Activated CD4-positive, alpha-beta T cell treated with anti-CD3 and anti-CD28 coated beads for 36 hours (primary cell): Measurements from ENCODE around the gene LPAR6. TPM values are rescaled to one million over a fixed set of nuclear protein-coding genes. Genes with fewer than 3 reads are reported as not detected.
A peak's percentile ranks its signal among the peaks of the same experiment; 100 is the strongest.
"Not testable (repeated sequence)": the region's sequence is repeated elsewhere in the genome, so short reads cannot be mapped to it uniquely, and the experiment has no call there.

Source experiments
- ATAC-seq: fragments of 200-7000 bp; cut with Tn5 transposase; one replicate; pipeline ENCODE4 v1.10.0; 2021; ENCODE audit warnings: mild to moderate bottlenecking, moderate library complexity
- CTCF ChIA-PET: fragments of 350-600 bp; sonication (Branson Sonifier 250); formaldehyde crosslinking; loops from one replicate; lab custom pipeline; 2021; ENCODE audit warnings: antibody characterized with exemption; lab: Charles Lee
- POLR2A ChIA-PET: fragments of 350-600 bp; sonication (Branson Sonifier 250); formaldehyde crosslinking; loops from one replicate; lab custom pipeline; 2021; ENCODE audit warnings: antibody characterized with exemption, inconsistent platforms; lab: Charles Lee
- DNase-seq: peaks from one replicate; pipeline ENCODE4 v3.0.0-alpha.2; 2020
- H3K27ac Mint-ChIP-seq: one replicate; pipeline ENCODE4 v1.8.0; 2021; ENCODE audit warnings: mixed read lengths
- H3K27me3 Mint-ChIP-seq: one replicate; pipeline ENCODE4 v1.8.0; 2021; ENCODE audit warnings: mixed read lengths
- H3K36me3 Mint-ChIP-seq: one replicate; pipeline ENCODE4 v1.8.0; 2021; ENCODE audit warnings: low read depth, mixed read lengths
- H3K4me1 Mint-ChIP-seq: one replicate; pipeline ENCODE4 v1.8.0; 2021; ENCODE audit warnings: mixed read lengths
- H3K4me3 Mint-ChIP-seq: one replicate; pipeline ENCODE4 v1.8.0; 2021; ENCODE audit warnings: mild to moderate bottlenecking, moderate library complexity, mixed read lengths
- H3K9me3 Mint-ChIP-seq: one replicate; pipeline ENCODE4 v1.8.0; 2021; ENCODE audit warnings: low read depth, mixed read lengths
- intact Hi-C, 2 experiments: fragments of 100-400 bp; cut with DNase I in 1 of 2; cut with micrococcal nuclease in 1 of 2; formaldehyde crosslinking; loops; one replicate each; pipeline versions ENCODE4 v1.14.2 to v1.15.1; 2022 to 2024; cut with DNase I, micrococcal nuclease
- total RNA-seq, 2 experiments: library from RNA; stranded (reverse); gene quantifications; one replicate each; pipeline ENCODE4 v1.2.3, GENCODE V29; 2021

LPAR6 gene
- total RNA-seq, result 1 to 10 TPM; 6.8 to 7.9 TPM

GRCh38 chr13:48412881-48413351 is at the start of gene LPAR6:
Gene LPAR6 (minus strand): TSS chr13:48413113. CDS start chr13:48412423, 690 bp downstream.
- Mint-ChIP-seq H3K27me3 (no peaks in the 10 kb centered on the region), H3K27ac (peak within 1 kb of the TSS; percentile 98), H3K4me1 (peaks cover 39% of the 10 kb centered on the region), H3K9me3 (peaks cover 2% of the 10 kb centered on the region), H3K4me3 (peak within 1 kb of the TSS; percentile 99), H3K36me3 (peaks cover 17% of the 10 kb centered on the region)
- DNase-seq (no peak), ATAC-seq (no peak)
- ChIA-PET CTCF (interaction anchor here (0.8 to 2.4 kb wide), 8 partner anchors 10 to 375 kb away, joined by 3 to 7 read pairs (median 4); partner anchors contain the start of gene NUDT15), POLR2A (no interaction called here)
- intact Hi-C loops, result loop anchor here (1.0 to 5.0 kb wide), 4 partner anchors 10 to 120 kb away; partner anchors contain the start of gene RCBTB2 (in 1 of the 2)

GRCh38 chr13:48457578-48458242 is 44.8 kb upstream of the LPAR6 start:
- DNase-seq (no peak), ATAC-seq (no peak)
- CTCF ChIA-PET, result interaction anchor here (0.6 to 1.1 kb wide), 6 partner anchors 9 to 123 kb away, joined by 3 to 5 read pairs (median 4); no protein-coding TSS in a partner anchor
- peaks cover 5% of the 10 kb centered on the region for H3K4me1 Mint-ChIP-seq
- no peaks in the 10 kb centered on the region for H3K27me3 Mint-ChIP-seq
- no peak overlapping the region for H3K4me3 Mint-ChIP-seq
- H3K36me3 Mint-ChIP-seq, result peaks cover 42% of the 10 kb centered on the region
- no peak overlapping the region for H3K27ac Mint-ChIP-seq
- POLR2A ChIA-PET, result no interaction called here
- H3K9me3 Mint-ChIP-seq, result no peaks in the 10 kb centered on the region
- intact Hi-C loops, result no loop called here

DNA sequence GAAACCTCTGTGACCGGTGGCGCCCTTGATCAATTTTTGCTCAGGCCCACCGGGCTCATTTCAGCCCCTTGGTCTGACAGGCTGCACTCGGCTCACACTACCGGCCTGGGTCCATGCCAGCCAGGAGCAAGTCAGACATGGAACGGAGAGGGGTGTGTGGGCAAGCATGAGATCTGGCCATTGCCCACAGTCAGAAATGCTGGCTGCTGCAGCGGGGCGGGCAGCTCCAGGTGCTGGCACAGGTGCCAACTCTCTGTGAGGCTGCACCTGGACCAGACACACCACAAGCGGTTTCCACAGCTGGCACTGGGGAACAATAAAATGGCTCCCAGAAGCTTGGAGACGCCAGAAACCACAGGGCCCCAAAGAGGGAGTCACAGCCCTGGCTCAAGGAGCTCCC is 43.6 kb upstream of the LPAR6 start:
- ATAC-seq (no peak), DNase-seq (no peak)
- Mint-ChIP-seq H3K36me3 (peaks cover 47% of the 10 kb centered on the region), H3K27ac (no peak overlapping the region), H3K4me1 (peaks cover 5% of the 10 kb centered on the region), H3K4me3 (no peak overlapping the region), H3K27me3 (no peaks in the 10 kb centered on the region), H3K9me3 (peaks cover 6% of the 10 kb centered on the region)
- intact Hi-C loops, result no loop called here
- POLR2A ChIA-PET, result no interaction called here
- CTCF ChIA-PET, result interaction anchor here (0.9 kb wide), 2 partner anchors 14 to 16 kb away, joined by 3 to 4 read pairs; no protein-coding TSS in a partner anchor

GRCh38 chr13:48451196-48451595 is 38.3 kb upstream of the LPAR6 start:
- intact Hi-C loops, ATAC-seq, POLR2A ChIA-PET, H3K4me3 Mint-ChIP-seq, DNase-seq, H3K27ac Mint-ChIP-seq, H3K27me3 Mint-ChIP-seq: not testable (repeated sequence)
- CTCF ChIA-PET, result interaction anchor here (0.9 kb wide), 1 partner anchor 129 kb away, joined by 3 read pairs; no protein-coding TSS in a partner anchor
- Mint-ChIP-seq H3K4me1 (peaks cover 26% of the 10 kb centered on the region), H3K36me3 (peaks cover 29% of the 10 kb centered on the region), H3K9me3 (peaks cover 17% of the 10 kb centered on the region)

- H3K4me3 Mint-ChIP-seq, result no peak overlapping the region
- ChIA-PET CTCF (no interaction called here), POLR2A (no interaction called here)
- H3K9me3 Mint-ChIP-seq, result peaks cover 17% of the 10 kb centered on the region
- intact Hi-C loops, result no loop called here
- DNase-seq (no peak), ATAC-seq (no peak)
- peaks cover 26% of the 10 kb centered on the region for H3K36me3 Mint-ChIP-seq
- H3K27ac Mint-ChIP-seq, result no peak overlapping the region
- no peaks in the 10 kb centered on the region for H3K27me3 Mint-ChIP-seq
- peaks cover 27% of the 10 kb centered on the region for H3K4me1 Mint-ChIP-seq
Observed at GRCh38 chr13:48449656-48450055, 36.7 kb upstream of the LPAR6 start.

DNA sequence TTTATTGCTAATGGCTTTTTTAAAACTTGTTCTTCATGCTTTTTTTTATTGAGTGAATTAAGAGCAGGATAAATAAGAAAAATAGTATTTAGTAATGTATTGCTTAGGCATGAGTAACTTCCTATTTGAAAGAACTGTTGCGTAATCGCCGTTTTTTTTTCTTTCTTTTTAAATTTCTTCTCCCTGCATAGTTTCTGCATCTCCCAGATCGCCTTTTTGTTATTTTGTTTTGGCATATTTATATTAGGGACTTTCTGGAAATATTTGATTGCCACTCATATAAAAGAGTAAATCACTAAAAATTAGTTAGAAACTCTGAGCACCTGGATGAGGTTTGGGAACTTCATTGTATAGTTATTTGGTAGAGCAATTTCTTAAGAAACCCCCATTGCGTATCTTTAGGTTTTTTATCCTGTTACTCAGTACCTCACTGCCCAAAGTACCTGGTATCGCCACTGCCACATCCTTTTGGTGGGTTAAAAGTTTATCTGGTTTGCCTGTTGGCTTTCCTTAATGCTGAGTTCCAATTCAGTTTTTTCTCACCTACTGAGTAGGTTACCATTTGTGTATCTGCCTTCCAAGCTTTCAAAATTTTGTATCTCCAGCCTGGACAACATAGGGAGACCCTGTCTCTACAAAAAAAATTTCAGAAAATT is 36.2 kb upstream of the LPAR6 start:
- peaks cover 17% of the 10 kb centered on the region for H3K9me3 Mint-ChIP-seq
- H3K4me1 Mint-ChIP-seq, result peaks cover 32% of the 10 kb centered on the region
- DNase-seq (no peak), ATAC-seq (no peak)
- intact Hi-C loops, result no loop called here
- H3K36me3 Mint-ChIP-seq, result peaks cover 26% of the 10 kb centered on the region
- CTCF ChIA-PET, result interaction anchor here (0.7 to 1.0 kb wide), 4 partner anchors 9 to 761 kb away, joined by 3 to 4 read pairs (median 4); no protein-coding TSS in a partner anchor
- no peak overlapping the region for H3K27ac Mint-ChIP-seq
- POLR2A ChIA-PET, result no interaction called here
- no peak overlapping the region for H3K4me3 Mint-ChIP-seq
- no peaks in the 10 kb centered on the region for H3K27me3 Mint-ChIP-seq

GRCh38 chr13:48448285-48448958 is 35.5 kb upstream of the LPAR6 start:
- H3K27ac Mint-ChIP-seq, result no peak overlapping the region
- intact Hi-C loops, result no loop called here
- peaks cover 23% of the 10 kb centered on the region for H3K36me3 Mint-ChIP-seq
- H3K9me3 Mint-ChIP-seq, result peaks cover 17% of the 10 kb centered on the region
- ChIA-PET POLR2A (no interaction called here), CTCF (interaction anchor here (0.7 to 1.0 kb wide), 5 partner anchors 10 to 761 kb away, joined by 3 to 4 read pairs (median 3); no protein-coding TSS in a partner anchor)
- no peaks in the 10 kb centered on the region for H3K27me3 Mint-ChIP-seq
- H3K4me3 Mint-ChIP-seq, result no peak overlapping the region
- H3K4me1 Mint-ChIP-seq, result peaks cover 36% of the 10 kb centered on the region
- DNase-seq (no peak), ATAC-seq (peak; percentile 28)

- POLR2A ChIA-PET, result no interaction called here
- H3K36me3 Mint-ChIP-seq, result peaks cover 9% of the 10 kb centered on the region
- H3K4me1 Mint-ChIP-seq, result peaks cover 34% of the 10 kb centered on the region
- H3K27me3 Mint-ChIP-seq, result no peaks in the 10 kb centered on the region
- H3K27ac Mint-ChIP-seq, result no peak overlapping the region
- DNase-seq, result no peak
- intact Hi-C loops, result no loop called here
- ATAC-seq, result peak; percentile 32
- peaks cover 10% of the 10 kb centered on the region for H3K9me3 Mint-ChIP-seq
- no peak overlapping the region for H3K4me3 Mint-ChIP-seq
- CTCF ChIA-PET, result no interaction called here
Observed at GRCh38 chr13:48446464-48446863, 33.6 kb upstream of the LPAR6 start.

- CTCF ChIA-PET, result interaction anchor here (0.8 to 1.2 kb wide), 3 partner anchors 13 to 111 kb away, joined by 3 read pairs; no protein-coding TSS in a partner anchor
- Mint-ChIP-seq H3K36me3 (peaks cover 1% of the 10 kb centered on the region), H3K4me3 (no peak overlapping the region), H3K9me3 (no peaks in the 10 kb centered on the region), H3K27ac (no peak overlapping the region), H3K4me1 (peaks cover 21% of the 10 kb centered on the region), H3K27me3 (no peaks in the 10 kb centered on the region)
- intact Hi-C loops, result no loop called here
- peak; percentile 66 for ATAC-seq
- no peak for DNase-seq
- POLR2A ChIA-PET, result no interaction called here
Observed at GRCh38 chr13:48443442-48444208, 30.7 kb upstream of the LPAR6 start.

- peaks cover 25% of the 10 kb centered on the region for H3K4me1 Mint-ChIP-seq
Observed at GRCh38 chr13:48437371-48437770, 24.5 kb upstream of the LPAR6 start.

More at GRCh38 chr13:48437371-48437770, 24.5 kb upstream of the LPAR6 start:
- Mint-ChIP-seq H3K9me3 (no peaks in the 10 kb centered on the region), H3K36me3 (peaks cover 8% of the 10 kb centered on the region), H3K27ac (no peak overlapping the region), H3K27me3 (no peaks in the 10 kb centered on the region), H3K4me3 (no peak overlapping the region)
- ChIA-PET POLR2A (no interaction called here), CTCF (no interaction called here)
- DNase-seq (no peak), ATAC-seq (no peak)
- intact Hi-C loops, result loop anchor here in 1 of 2 experiments (10.0 kb wide), 1 partner anchor 47 kb away; no protein-coding TSS in a partner anchor
